HEK293T (cell line): ENCODE data around the gene NOL3.

Experiments
- CTBP1 ChIP-seq: fragments of 450-650 bp; IDR thresholded peaks from 2 replicates; pipeline ENCODE4 v1.6.1; 2016; ENCODE audit warnings: borderline replicate concordance
- FOXA1 ChIP-seq: fragments of 450-650 bp; IDR thresholded peaks from 2 replicates; pipeline ENCODE4 v1.6.1; 2016; ENCODE audit warnings: mild to moderate bottlenecking
- NFRKB ChIP-seq: fragments of 450-650 bp; IDR thresholded peaks from 2 replicates; pipeline ENCODE4 v1.6.1; 2016; ENCODE audit warnings: mild to moderate bottlenecking, moderate library complexity
- SUZ12 ChIP-seq: fragments of 450-650 bp; IDR thresholded peaks from 2 replicates; pipeline ENCODE4 v1.6.1; 2016; ENCODE audit warnings: mild to moderate bottlenecking

DNA sequence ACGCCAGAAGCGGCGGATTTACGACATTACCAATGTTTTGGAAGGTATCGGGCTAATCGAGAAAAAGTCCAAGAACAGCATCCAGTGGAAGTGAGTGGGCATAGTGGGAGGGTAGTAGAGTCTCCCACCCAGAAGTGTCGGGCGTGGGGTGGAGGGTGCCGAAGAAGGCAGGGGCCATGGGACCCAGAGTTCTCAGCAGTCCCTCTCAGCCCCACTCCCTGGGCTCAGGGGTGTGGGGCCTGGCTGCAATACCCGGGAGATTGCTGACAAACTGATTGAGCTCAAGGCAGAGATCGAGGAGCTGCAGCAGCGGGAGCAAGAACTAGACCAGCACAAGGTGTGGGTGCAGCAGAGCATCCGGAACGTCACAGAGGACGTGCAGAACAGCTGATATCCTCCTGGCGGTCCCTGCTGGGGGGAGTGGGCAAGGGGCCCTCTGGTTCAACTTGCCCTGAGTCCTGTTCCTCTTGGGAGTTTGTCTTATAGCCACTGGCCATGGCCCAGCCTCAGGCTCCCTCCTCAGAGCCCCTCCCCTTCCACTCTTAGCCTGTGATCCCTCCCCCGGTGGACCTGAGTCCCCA lies 22.5 kb downstream of the NOL3 start:
- TF ChIP-seq FOXA1 (no peak), SUZ12 (no peak), CTBP1 (no peak), NFRKB (no peak)
